OCI-LY1 (cell line): ENCODE results near the gene AFDN.

Experiments
- H2AFZ ChIP-seq: fragments of 200-600 bp; sonication (generic), shearing (Covaris generic); 2 replicates; pipeline ENCODE4 v1.6.0; 2014; ENCODE audit warnings: antibody characterized with exemption, mild to moderate bottlenecking, low read length
- H3F3A ChIP-seq: fragments of 200-600 bp; sonication (generic), shearing (Covaris generic); 2 replicates; pipeline ENCODE4 v1.6.0; 2014; ENCODE audit warnings: mild to moderate bottlenecking, antibody characterized with exemption, low read length, moderate library complexity; ENCODE audit not compliant: insufficient read depth
- H3K27ac ChIP-seq: fragments of 200-600 bp; sonication (generic); 2 replicates; pipeline ENCODE4 v1.5.1; 2014; ENCODE audit warnings: low read length, mixed run types, mild to moderate bottlenecking, low read depth; ENCODE audit not compliant: poor library complexity, severe bottlenecking
- H3K27me3 ChIP-seq: fragments of 200-600 bp; sonication (generic); 2 replicates; pipeline ENCODE4 v1.6.0; 2014; ENCODE audit warnings: antibody characterized with exemption, mild to moderate bottlenecking, low read length, moderate library complexity; ENCODE audit not compliant: insufficient read depth
- H3K36me3 ChIP-seq: fragments of 200-600 bp; sonication (generic); 2 replicates; pipeline ENCODE4 v1.6.1; 2014; ENCODE audit warnings: mild to moderate bottlenecking, antibody characterized with exemption, low read length, moderate library complexity, mixed read lengths; ENCODE audit not compliant: insufficient read depth
- H3K4me1 ChIP-seq: fragments of 200-600 bp; sonication (generic); 2 replicates; pipeline ENCODE4 v1.5.1; 2014; ENCODE audit warnings: mild to moderate bottlenecking, low read length, moderate library complexity; ENCODE audit not compliant: insufficient read depth, severe bottlenecking
- H3K4me2 ChIP-seq: fragments of 200-600 bp; sonication (generic), shearing (Covaris generic); 2 replicates; pipeline ENCODE4 v1.6.1; 2014; ENCODE audit warnings: low read length
- H3K4me3 ChIP-seq: fragments of 200-600 bp; sonication (generic); 2 replicates; pipeline ENCODE4 v1.5.1; 2014; ENCODE audit warnings: low read length, low read depth, mild to moderate bottlenecking, mixed read lengths; ENCODE audit not compliant: poor library complexity, severe bottlenecking
- H3K79me2 ChIP-seq: fragments of 200-600 bp; shearing (Covaris generic); 2 replicates; pipeline ENCODE4 v1.6.1; 2016; ENCODE audit warnings: mixed run types, low read length, mixed read lengths; ENCODE audit not compliant: insufficient read depth
- H3K9ac ChIP-seq: fragments of 200-600 bp; sonication (generic), shearing (Covaris generic); 2 replicates; pipeline ENCODE4 v1.6.1; 2014; ENCODE audit warnings: mild to moderate bottlenecking, low read length, mixed read lengths
- H3K9me2 ChIP-seq: fragments of 200-600 bp; sonication (generic), shearing (Covaris generic); 2 replicates; pipeline ENCODE4 v1.6.1; 2014; ENCODE audit warnings: low read depth, mild to moderate bottlenecking, low read length, mixed read lengths
- H3K9me3 ChIP-seq: fragments of 200-600 bp; shearing (Covaris generic); 2 replicates; pipeline ENCODE4 v1.6.1; 2014; ENCODE audit warnings: low read length, mixed read lengths
- H4K20me1 ChIP-seq: fragments of 200-600 bp; sonication (generic), shearing (Covaris generic); 2 replicates; pipeline ENCODE4 v1.6.0; 2016; ENCODE audit warnings: mild to moderate bottlenecking, low read length; ENCODE audit not compliant: insufficient read depth
- CTCF ChIP-seq: fragments of 200-600 bp; sonication (generic), shearing (Covaris generic); IDR thresholded peaks from 2 replicates; pipeline ENCODE4 v1.5.1; 2017; ENCODE audit warnings: mild to moderate bottlenecking, antibody characterized with exemption, low read length, moderate library complexity, mixed read lengths
- EZH2 ChIP-seq: fragments of 200-600 bp; sonication (generic), shearing (Covaris generic); IDR thresholded peaks from 2 replicates; pipeline ENCODE4 v1.8.0; 2017; ENCODE audit warnings: borderline replicate concordance, mixed run types, mild to moderate bottlenecking, antibody characterized with exemption, low read length, moderate library complexity, mixed read lengths

The AFDN gene

DNA sequence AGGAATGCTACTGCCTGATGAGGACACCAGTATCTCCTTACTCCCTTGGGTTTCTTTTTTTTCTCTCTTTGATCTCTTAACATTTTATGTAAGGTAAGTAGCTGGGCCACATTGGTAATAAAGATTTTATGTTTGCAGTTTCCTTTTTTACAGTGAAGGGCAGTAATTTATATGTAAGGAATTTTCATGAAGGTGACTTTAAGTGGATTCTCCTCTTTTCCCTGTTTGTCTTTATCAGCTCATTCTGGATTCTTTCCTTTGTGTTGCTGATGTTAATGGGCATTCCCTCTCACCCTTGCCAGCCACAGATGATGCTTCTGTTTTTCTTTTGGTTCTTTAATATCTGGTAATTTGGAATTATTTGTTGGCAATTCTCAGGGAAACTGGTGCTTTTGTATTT, 34.7 kb downstream of the AFDN start:
- Histone ChIP-seq H3K4me2 (no peak overlapping the region), H3F3A (no peaks in the 10 kb centered on the region), H3K79me2 (no peaks in the 10 kb centered on the region), H3K36me3 (no peaks in the 10 kb centered on the region), H3K27ac (no peak overlapping the region), H3K27me3 (no peaks in the 10 kb centered on the region), H3K9me3 (no peaks in the 10 kb centered on the region), H3K4me3 (no peak overlapping the region), H3K4me1 (no peaks in the 10 kb centered on the region), H2AFZ (no peak overlapping the region), H4K20me1 (no peaks in the 10 kb centered on the region), H3K9me2 (no peaks in the 10 kb centered on the region), H3K9ac (no peak overlapping the region)
- no peak for TF ChIP-seq EZH2
- TF ChIP-seq CTCF: no peak

- Histone ChIP-seq H4K20me1 (no peaks in the 10 kb centered on the region), H3K9ac (no peak overlapping the region), H3K9me2 (no peaks in the 10 kb centered on the region), H3K36me3 (no peaks in the 10 kb centered on the region), H2AFZ (no peak overlapping the region), H3K9me3 (no peaks in the 10 kb centered on the region), H3K27me3 (no peaks in the 10 kb centered on the region), H3K4me3 (no peak overlapping the region), H3K27ac (no peak overlapping the region), H3K4me2 (no peak overlapping the region), H3F3A (no peaks in the 10 kb centered on the region), H3K4me1 (no peaks in the 10 kb centered on the region), H3K79me2 (no peaks in the 10 kb centered on the region)
- TF ChIP-seq CTCF (no peak), EZH2 (no peak)
Measured at GRCh38 chr6:167863897-167864296, 37.2 kb downstream of the AFDN start.

DNA sequence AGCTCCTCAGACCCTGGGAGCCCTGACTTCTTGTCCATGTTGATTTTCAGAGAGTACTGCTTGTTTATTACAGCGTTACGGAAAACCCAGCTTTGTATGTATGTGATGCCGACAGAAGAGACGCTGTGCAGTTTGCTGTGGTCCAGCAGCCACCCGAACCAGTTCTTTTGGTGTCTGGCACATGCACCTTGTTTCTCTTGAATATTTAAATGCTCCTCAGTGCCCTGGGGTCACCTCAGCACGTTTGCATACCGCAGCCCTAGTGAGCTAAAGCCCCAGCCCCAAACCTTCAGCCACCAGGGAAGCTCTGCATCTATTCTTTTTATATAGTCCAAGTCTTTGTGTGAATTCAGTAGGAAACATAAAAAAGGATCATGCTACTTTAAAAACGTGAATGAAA, 39.9 kb downstream of the AFDN start:
- Histone ChIP-seq H3K27ac (no peak overlapping the region), H3F3A (no peaks in the 10 kb centered on the region), H3K9me2 (no peaks in the 10 kb centered on the region), H3K9ac (no peak overlapping the region), H3K9me3 (no peaks in the 10 kb centered on the region), H3K4me2 (no peak overlapping the region), H2AFZ (no peak overlapping the region), H3K27me3 (no peaks in the 10 kb centered on the region), H3K36me3 (no peaks in the 10 kb centered on the region), H3K79me2 (no peaks in the 10 kb centered on the region), H3K4me1 (no peaks in the 10 kb centered on the region), H4K20me1 (no peaks in the 10 kb centered on the region), H3K4me3 (no peak overlapping the region)
- TF ChIP-seq EZH2 (no peak), CTCF (no peak)
